Naive B cell (primary cell): ENCODE measurements around the gene ALKBH8. TPM values are rescaled to one million over a fixed set of nuclear protein-coding genes. Genes with fewer than 3 reads are reported as not detected.
"Not testable (repeated sequence)": the region's sequence is repeated elsewhere in the genome, so short reads cannot be mapped to it uniquely, and the experiment has no call there.

Experiments
- ATAC-seq, 2 donors: fragments of 150-1000 bp; cut with Tn5 transposase; 2 replicates each; pipeline ENCODE4 v1.10.0; 2021; ENCODE audit warnings: low read depth in 2 of 2, mild to moderate bottlenecking in 2 of 2, moderate library complexity in 2 of 2
- DNase-seq: peaks from one replicate; pipeline ENCODE4 v3.0.0; 2022
- H3K27ac Mint-ChIP-seq, 6 donors: one replicate each; pipeline ENCODE4 v1.8.0; 2020 to 2022; ENCODE audit warnings: mild to moderate bottlenecking in 6 of 6, mixed read lengths in 6 of 6, moderate library complexity in 5 of 6, inconsistent platforms in 2 of 6
- H3K27me3 Mint-ChIP-seq, 3 donors: one replicate each; pipeline ENCODE4 v1.8.0; 2021 to 2022; ENCODE audit warnings: mixed read lengths in 3 of 3, mild to moderate bottlenecking in 1 of 3
- H3K36me3 Mint-ChIP-seq, 2 donors: one replicate each; pipeline ENCODE4 v1.8.0; 2020 to 2022; ENCODE audit warnings: mixed read lengths in 2 of 2, inconsistent platforms in 1 of 2, mild to moderate bottlenecking in 1 of 2
- H3K4me1 Mint-ChIP-seq, 3 donors: one replicate each; pipeline ENCODE4 v1.8.0; 2020 to 2022; ENCODE audit warnings: mixed read lengths in 3 of 3, inconsistent platforms in 1 of 3, mild to moderate bottlenecking in 1 of 3, moderate library complexity in 1 of 3
- H3K4me3 Mint-ChIP-seq, 8 donors: one replicate each; pipeline ENCODE4 v1.8.0; 2020 to 2022; ENCODE audit warnings: mild to moderate bottlenecking in 8 of 8, mixed read lengths in 8 of 8, moderate library complexity in 8 of 8, inconsistent platforms in 2 of 8
- H3K9me3 Mint-ChIP-seq, 7 donors: one replicate each; pipeline ENCODE4 v1.8.0; 2020 to 2022; ENCODE audit warnings: mixed read lengths in 7 of 7, mild to moderate bottlenecking in 5 of 7, inconsistent platforms in 2 of 7, moderate library complexity in 1 of 7
- polyA plus RNA-seq, 6 donors: library from polyadenylated mRNA; unstranded; fragments of 300-500 nt; fragmentation: Illumina TruSeq; gene quantifications; one replicate each; pipeline ENCODE4 v1.2.3, GENCODE V29; 2021; ENCODE audit warnings: low read depth in 6 of 6

Gene ALKBH8
- polyA plus RNA-seq, 6 donors from 2014 or later = 3.8 to 13.0 (median 8.7) TPM

DNA sequence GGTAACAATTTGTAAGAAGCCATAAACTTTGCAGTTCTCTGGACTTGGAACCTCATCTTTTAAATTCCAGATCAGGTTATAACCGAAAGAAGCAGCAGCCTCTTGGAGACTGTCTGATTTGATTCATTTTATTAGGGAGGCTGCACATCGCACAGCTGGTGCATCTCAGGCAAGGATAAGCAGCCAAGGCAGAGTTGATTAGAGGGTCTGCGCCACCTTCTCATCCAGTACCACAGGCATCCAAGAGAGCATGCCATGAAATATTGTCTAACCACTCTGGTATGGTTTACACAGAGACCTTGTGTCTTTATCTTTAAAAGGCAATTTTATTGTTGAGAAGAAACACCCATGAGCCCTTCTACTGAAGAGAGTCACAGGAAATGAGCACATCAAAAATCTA lies 91.7 kb downstream of the ALKBH8 start:
- Mint-ChIP-seq H3K27me3 (peaks cover 67 to 80% (median 79%) of the 10 kb centered on the region in 3 donors), H3K27ac (no peak overlapping the region), H3K9me3 (peaks cover 0 to 4% (median 0%) of the 10 kb centered on the region in 7 donors), H3K36me3 (no peaks in the 10 kb centered on the region), H3K4me1 (no peaks in the 10 kb centered on the region), H3K4me3 (no peak overlapping the region)
- DNase-seq = no peak
- no peak for ATAC-seq

GRCh38 chr11:107472966-107473365 lies 92.6 kb downstream of the ALKBH8 start:
- Mint-ChIP-seq H3K27me3 (peaks cover 67 to 85% (median 81%) of the 10 kb centered on the region in 3 donors), H3K4me1 (no peaks in the 10 kb centered on the region), H3K4me3 (no peak overlapping the region), H3K9me3 (peaks cover 0 to 4% (median 0%) of the 10 kb centered on the region in 7 donors), H3K36me3 (no peaks in the 10 kb centered on the region), H3K27ac (no peak overlapping the region)
- ATAC-seq (no peak), DNase-seq (no peak)

- ATAC-seq = no peak
- Mint-ChIP-seq H3K4me3 (no peak overlapping the region), H3K9me3 (peaks cover 0 to 18% (median 7%) of the 10 kb centered on the region in 7 donors), H3K36me3 (peaks cover 4% of the 10 kb centered on the region in 2 donors), H3K4me1 (no peaks in the 10 kb centered on the region), H3K27me3 (peaks cover 50 to 78% (median 66%) of the 10 kb centered on the region in 3 donors), H3K27ac (no peak overlapping the region)
- no peak for DNase-seq
Observed at GRCh38 chr11:107468596-107468995, 96.9 kb downstream of the ALKBH8 start.

DNA sequence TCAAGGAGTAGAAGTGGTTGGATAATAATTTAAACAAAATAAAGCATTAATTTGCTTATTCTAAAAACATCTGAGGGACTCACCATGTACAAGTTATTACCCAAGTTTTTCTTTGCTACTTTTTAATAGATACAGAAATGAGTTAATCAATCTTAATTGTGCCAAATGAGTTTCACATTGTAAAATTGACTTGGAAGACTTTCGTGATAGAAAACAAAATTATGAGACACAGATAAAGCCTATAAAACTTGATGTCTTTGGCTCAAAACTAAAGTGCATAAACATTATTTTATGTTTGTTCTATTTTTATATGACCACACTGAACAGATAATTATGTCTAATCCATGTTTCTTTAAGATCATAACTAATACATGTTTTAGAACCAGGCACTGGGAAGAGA lies 97.8 kb downstream of the ALKBH8 start:
- no peak overlapping the region for H3K4me3 Mint-ChIP-seq
- no peak overlapping the region for H3K27ac Mint-ChIP-seq
- no peaks in the 10 kb centered on the region for H3K4me1 Mint-ChIP-seq
- H3K27me3 Mint-ChIP-seq = peaks cover 53 to 80% (median 66%) of the 10 kb centered on the region in 3 donors
- DNase-seq = no peak
- H3K9me3 Mint-ChIP-seq = peaks cover 0 to 24% (median 12%) of the 10 kb centered on the region in 7 donors
- no peak for ATAC-seq
- H3K36me3 Mint-ChIP-seq = peaks cover 6 to 9% of the 10 kb centered on the region in 2 donors

- Mint-ChIP-seq H3K27me3 (peaks cover 41 to 80% (median 60%) of the 10 kb centered on the region in 3 donors), H3K9me3 (peaks cover 0 to 24% (median 11%) of the 10 kb centered on the region in 7 donors)
- H3K4me1 Mint-ChIP-seq, H3K27ac Mint-ChIP-seq, DNase-seq, H3K36me3 Mint-ChIP-seq, H3K4me3 Mint-ChIP-seq, ATAC-seq: not testable (repeated sequence)
Observed at GRCh38 chr11:107466275-107466866, 99.2 kb downstream of the ALKBH8 start.

DNA sequence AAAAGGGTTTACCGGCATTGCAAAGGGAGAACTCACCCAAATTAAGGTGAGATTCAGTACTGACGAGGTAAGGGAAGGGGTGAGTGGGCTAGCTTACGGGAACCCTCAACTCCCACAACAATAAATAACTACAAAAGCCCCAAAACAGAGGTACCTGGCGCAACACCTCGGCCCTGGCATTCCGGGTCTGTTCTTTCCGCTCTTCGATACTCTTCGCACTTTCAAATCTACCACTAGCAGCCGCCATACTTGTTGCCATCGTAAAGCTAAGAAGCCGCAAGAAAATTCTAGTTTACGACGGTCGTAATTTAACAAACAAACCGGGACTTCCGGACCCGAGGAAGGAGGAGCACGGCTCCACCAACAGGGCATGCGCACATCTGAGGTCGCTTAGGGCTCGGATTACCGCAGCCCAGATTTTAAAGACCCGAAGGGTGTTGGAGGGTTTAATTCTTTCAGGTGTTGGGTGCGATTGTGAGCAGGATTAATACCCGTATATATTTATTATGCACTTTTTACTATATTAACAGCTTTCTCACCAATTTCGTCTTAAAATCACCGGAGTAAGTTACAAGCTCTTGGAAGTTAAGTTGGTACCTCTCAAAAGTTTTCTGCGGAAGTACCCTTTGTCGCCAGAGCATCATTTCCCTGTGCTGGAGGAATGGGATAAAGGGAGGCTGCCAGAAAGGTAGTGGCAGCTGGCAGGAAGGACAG lies 107.8 kb downstream of the ALKBH8 start, which contains the start of gene CWF19L2:
Gene CWF19L2, minus strand, starts transcription at position 268 of the 714 bp plus-strand sequence. Its CDS starts 9 bp downstream, at position 259.
- peak within 1 kb of the TSS; percentile 92 to 97 (median 95) for H3K27ac Mint-ChIP-seq
- H3K27me3 Mint-ChIP-seq = peaks cover 0 to 17% (median 7%) of the 10 kb centered on the region in 3 donors
- peak; percentile 93 for ATAC-seq
- DNase-seq = peak; percentile 88
- peaks cover 0 to 4% (median 0%) of the 10 kb centered on the region in 7 donors for H3K9me3 Mint-ChIP-seq
- H3K36me3 Mint-ChIP-seq = peaks cover 5 to 8% of the 10 kb centered on the region in 2 donors
- H3K4me3 Mint-ChIP-seq = peak within 1 kb of the TSS; percentile 88 to 98 (median 95)
- H3K4me1 Mint-ChIP-seq = peaks cover 18 to 31% (median 23%) of the 10 kb centered on the region in 3 donors

DNA sequence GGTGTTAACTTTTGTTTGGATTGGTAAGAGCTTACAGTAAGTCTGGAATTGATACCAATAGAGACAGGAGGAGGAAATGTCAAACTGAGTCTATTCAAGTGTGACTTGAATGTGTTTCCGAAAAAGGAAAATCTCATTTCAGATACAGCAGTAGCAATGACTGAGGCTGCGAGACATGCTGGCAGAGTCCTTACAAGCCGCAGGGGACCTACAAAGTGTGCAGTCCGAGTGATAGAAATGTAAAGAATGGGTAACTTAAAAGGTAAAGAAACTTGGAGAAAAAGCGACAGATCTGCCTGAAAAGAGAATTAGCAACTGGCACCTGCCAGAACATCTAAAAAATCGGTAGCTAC lies 108.4 kb downstream of the ALKBH8 start:
- DNase-seq = no peak

DNA sequence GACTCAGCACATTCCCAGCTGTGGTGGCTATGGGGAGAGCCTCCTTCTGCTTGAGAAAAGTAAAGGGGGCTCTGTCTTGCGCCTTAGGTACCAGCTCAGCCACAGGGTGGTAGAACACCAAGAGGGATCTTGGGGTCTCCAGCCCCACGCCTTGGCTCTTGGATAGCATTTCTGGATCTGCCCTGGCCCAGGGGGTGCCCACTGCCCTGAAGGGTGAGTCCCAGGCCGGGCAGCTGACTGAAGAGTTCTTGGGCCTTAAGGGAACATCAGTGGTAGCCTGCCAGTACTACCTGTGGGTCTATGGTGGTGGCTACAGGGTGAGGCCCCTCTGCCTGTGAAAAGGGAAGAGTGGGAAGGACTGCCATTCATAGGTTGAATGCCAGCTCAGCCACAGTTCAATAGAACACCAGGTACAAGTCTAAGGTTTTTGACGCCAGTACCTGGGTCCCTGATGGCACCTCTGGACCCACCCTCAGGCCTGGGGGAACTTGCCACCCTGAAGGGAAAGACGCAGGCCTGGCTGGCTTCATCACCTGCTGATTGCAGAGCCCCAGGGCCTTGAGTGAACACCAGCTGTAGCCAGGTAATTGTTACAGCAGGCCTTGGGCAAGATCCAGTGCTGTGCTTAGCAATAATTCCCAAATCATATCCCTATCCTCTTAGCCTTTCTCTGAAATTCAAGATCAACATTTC lies 111.8 kb downstream of the ALKBH8 start:
- no peak for DNase-seq
- Mint-ChIP-seq H3K4me3 (no peak overlapping the region), H3K36me3 (peaks cover 5 to 8% of the 10 kb centered on the region in 2 donors), H3K27ac (no peak overlapping the region), H3K4me1 (peaks cover 18 to 41% (median 35%) of the 10 kb centered on the region in 3 donors), H3K9me3 (peaks cover 0 to 2% (median 0%) of the 10 kb centered on the region in 7 donors), H3K27me3 (no peaks in the 10 kb centered on the region)
- ATAC-seq = no peak

More for the DNA sequence above, 108.4 kb downstream of the ALKBH8 start:
- H3K27me3 Mint-ChIP-seq = peaks cover 0 to 11% (median 2%) of the 10 kb centered on the region in 3 donors
- peaks cover 0 to 4% (median 0%) of the 10 kb centered on the region in 7 donors for H3K9me3 Mint-ChIP-seq
- peaks cover 18 to 33% (median 27%) of the 10 kb centered on the region in 3 donors for H3K4me1 Mint-ChIP-seq
- peak; percentile 17 to 42 for ATAC-seq
- H3K27ac Mint-ChIP-seq = peak overlapping the region; percentile 92 to 97 (median 95)
- H3K4me3 Mint-ChIP-seq = peak overlapping the region; percentile 88 to 98 (median 95)
- peaks cover 5 to 8% of the 10 kb centered on the region in 2 donors for H3K36me3 Mint-ChIP-seq

Other genes starting within 250 kb of the ALKBH8 start
- gene CWF19L2, start 107.9 kb downstream of the ALKBH8 start, polyA plus RNA-seq = 10 to 100 TPM in 3 of 6 donors, 1 to 10 TPM in 3; 5.3 to 12.3 (median 10.1) TPM
- not detected for gene ELMOD1, start 25.4 kb upstream of the ALKBH8 start, polyA plus RNA-seq
- gene SLN, start 146.3 kb upstream of the ALKBH8 start, polyA plus RNA-seq = not detected